Measurements from ENCODE around the gene NCLN.

The NCLN gene

DNA sequence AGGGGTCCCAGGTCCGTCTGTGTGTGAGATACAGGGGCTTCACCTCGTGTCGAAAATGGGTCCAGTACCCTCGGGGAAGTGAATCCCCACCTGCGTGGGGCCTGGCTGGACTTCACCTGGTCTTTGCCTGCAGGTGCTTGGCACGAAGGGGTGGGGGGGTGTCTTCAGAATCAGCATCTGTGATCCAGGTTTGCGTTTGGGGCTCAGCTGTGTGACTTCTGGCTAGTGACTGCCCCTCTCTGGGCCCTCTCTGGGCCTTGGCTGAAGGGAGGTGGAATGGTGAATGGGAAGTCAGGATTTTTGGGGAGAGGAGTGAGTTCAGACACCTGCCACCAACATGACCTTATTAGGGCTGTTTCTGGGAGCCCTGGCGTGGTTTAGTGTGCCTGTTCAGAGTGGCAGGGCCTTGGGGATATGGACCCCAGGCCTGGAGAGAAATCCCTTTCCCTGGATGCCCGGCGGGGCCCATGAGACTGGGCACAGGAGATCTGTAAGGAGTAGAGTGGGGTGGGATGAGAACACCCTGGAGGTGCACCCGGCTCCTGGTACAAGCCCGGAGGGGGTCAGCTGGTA lies 41.4 kb downstream of the NCLN start:
- TF ChIP-seq, protein P1, sequence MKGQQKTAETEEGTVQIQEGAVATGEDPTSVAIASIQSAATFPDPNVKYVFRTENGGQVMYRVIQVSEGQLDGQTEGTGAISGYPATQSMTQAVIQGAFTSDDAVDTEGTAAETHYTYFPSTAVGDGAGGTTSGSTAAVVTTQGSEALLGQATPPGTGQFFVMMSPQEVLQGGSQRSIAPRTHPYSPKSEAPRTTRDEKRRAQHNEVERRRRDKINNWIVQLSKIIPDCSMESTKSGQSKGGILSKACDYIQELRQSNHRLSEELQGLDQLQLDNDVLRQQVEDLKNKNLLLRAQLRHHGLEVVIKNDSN (IDR thresholded peaks at IDR 0.05), result no peak
- TF ChIP-seq ZBTB7A (IDR thresholded peaks at IDR 0.05; ENCODE audit: low read depth) (no peak), CEBPB (IDR thresholded peaks at IDR 0.05) (no peak), EP300 (IDR thresholded peaks at IDR 0.05; ENCODE audit: borderline replicate concordance) (no peak), YY1 (IDR thresholded peaks at IDR 0.05; ENCODE audit: low read depth) (no peak), TEAD4 (IDR thresholded peaks at IDR 0.05) (no peak), CREB1 (IDR thresholded peaks at IDR 0.05; ENCODE audit: low read depth) (no peak), NFIC (IDR thresholded peaks at IDR 0.05) (no peak), TAF1 (IDR thresholded peaks at IDR 0.05; ENCODE audit: low read depth) (no peak), FOXM1 (IDR thresholded peaks at IDR 0.05; ENCODE audit: borderline replicate concordance, low read depth) (no peak), EGR1 (IDR thresholded peaks at IDR 0.05) (no peak), RAD21 (IDR thresholded peaks at IDR 0.05; ENCODE audit: low read depth) (no peak)
- TF ChIP-seq, protein P2, sequence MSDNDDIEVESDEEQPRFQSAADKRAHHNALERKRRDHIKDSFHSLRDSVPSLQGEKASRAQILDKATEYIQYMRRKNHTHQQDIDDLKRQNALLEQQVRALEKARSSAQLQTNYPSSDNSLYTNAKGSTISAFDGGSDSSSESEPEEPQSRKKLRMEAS (IDR thresholded peaks at IDR 0.05), result no peak
- TF ChIP-seq, protein P3, sequence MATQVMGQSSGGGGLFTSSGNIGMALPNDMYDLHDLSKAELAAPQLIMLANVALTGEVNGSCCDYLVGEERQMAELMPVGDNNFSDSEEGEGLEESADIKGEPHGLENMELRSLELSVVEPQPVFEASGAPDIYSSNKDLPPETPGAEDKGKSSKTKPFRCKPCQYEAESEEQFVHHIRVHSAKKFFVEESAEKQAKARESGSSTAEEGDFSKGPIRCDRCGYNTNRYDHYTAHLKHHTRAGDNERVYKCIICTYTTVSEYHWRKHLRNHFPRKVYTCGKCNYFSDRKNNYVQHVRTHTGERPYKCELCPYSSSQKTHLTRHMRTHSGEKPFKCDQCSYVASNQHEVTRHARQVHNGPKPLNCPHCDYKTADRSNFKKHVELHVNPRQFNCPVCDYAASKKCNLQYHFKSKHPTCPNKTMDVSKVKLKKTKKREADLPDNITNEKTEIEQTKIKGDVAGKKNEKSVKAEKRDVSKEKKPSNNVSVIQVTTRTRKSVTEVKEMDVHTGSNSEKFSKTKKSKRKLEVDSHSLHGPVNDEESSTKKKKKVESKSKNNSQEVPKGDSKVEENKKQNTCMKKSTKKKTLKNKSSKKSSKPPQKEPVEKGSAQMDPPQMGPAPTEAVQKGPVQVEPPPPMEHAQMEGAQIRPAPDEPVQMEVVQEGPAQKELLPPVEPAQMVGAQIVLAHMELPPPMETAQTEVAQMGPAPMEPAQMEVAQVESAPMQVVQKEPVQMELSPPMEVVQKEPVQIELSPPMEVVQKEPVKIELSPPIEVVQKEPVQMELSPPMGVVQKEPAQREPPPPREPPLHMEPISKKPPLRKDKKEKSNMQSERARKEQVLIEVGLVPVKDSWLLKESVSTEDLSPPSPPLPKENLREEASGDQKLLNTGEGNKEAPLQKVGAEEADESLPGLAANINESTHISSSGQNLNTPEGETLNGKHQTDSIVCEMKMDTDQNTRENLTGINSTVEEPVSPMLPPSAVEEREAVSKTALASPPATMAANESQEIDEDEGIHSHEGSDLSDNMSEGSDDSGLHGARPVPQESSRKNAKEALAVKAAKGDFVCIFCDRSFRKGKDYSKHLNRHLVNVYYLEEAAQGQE (IDR thresholded peaks at IDR 0.05; ENCODE audit: low read depth), result no peak

DNA sequence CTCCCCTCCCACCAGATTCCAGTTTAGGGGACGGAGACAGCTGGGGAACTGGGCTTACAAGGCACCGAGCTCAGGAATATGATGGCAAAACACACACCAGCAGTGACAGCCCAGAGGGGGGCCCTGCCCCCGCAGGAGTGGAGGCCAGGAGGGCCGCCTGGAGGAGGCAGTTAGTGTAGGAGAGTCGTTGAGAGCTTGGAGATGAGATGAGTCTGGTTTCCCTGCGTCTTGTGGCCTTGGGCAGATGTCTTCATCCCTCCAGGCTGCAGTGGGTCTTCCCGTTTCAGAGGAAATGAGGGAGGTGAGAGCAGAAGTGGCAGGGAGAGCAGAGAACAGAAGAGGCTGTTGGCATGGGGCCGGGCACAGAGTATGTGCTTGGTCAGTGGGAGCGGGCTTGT lies 43.6 kb downstream of the NCLN start:
- TF ChIP-seq EP300 (IDR thresholded peaks at IDR 0.05; ENCODE audit: borderline replicate concordance) (no peak), FOXM1 (IDR thresholded peaks at IDR 0.05; ENCODE audit: borderline replicate concordance, low read depth) (no peak), TCF12 (IDR thresholded peaks at IDR 0.05; ENCODE audit: low read depth) (no peak), TAF1 (IDR thresholded peaks at IDR 0.05; ENCODE audit: low read depth) (no peak), CEBPB (IDR thresholded peaks at IDR 0.05) (no peak), RAD21 (IDR thresholded peaks at IDR 0.05; ENCODE audit: low read depth) (no peak)
- TF ChIP-seq, protein P3 (IDR thresholded peaks at IDR 0.05; ENCODE audit: low read depth), result no peak
- TF ChIP-seq, protein P2 (IDR thresholded peaks at IDR 0.05), result no peak

DNA sequence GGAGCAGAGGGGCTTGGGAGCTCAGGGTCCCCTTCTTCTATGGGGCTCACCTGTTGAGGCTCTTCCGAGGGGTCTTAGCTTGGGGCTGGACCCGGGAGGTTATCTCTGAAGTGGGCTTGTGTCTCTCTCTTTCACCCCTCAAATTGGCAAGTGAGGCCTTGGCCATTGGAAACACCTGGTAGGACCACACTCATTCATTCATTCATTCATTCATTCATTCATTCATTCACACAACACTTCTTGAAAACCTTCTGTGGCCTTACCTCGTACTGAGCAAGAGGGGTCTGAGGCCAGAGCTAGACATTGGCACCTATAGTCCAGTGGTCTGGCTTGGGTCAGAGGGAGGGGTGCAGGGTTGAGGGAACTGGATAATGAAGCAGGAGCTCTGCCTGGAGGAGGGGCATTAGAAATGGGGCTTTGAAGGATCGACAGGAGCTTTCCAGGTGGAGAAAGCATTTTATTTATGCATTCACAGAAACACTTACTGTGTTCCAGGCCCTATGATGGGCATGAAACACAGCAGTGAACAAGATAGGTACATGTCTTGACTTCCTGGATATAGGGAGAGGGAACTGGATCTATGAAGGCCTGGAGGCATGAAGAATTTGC lies 44.3 kb downstream of the NCLN start:
- TF ChIP-seq TAF1 (IDR thresholded peaks at IDR 0.05; ENCODE audit: low read depth) (no peak), EGR1 (IDR thresholded peaks at IDR 0.05) (no peak), EP300 (IDR thresholded peaks at IDR 0.05; ENCODE audit: borderline replicate concordance) (no peak), YY1 (IDR thresholded peaks at IDR 0.05; ENCODE audit: low read depth) (no peak), RAD21 (IDR thresholded peaks at IDR 0.05; ENCODE audit: low read depth) (no peak), TCF12 (IDR thresholded peaks at IDR 0.05; ENCODE audit: low read depth) (no peak), TEAD4 (IDR thresholded peaks at IDR 0.05) (no peak), CREB1 (IDR thresholded peaks at IDR 0.05; ENCODE audit: low read depth) (no peak), CEBPB (IDR thresholded peaks at IDR 0.05) (no peak)
- TF ChIP-seq, protein P3 (IDR thresholded peaks at IDR 0.05; ENCODE audit: low read depth), result no peak
- TF ChIP-seq, protein P2 (IDR thresholded peaks at IDR 0.05), result no peak

DNA sequence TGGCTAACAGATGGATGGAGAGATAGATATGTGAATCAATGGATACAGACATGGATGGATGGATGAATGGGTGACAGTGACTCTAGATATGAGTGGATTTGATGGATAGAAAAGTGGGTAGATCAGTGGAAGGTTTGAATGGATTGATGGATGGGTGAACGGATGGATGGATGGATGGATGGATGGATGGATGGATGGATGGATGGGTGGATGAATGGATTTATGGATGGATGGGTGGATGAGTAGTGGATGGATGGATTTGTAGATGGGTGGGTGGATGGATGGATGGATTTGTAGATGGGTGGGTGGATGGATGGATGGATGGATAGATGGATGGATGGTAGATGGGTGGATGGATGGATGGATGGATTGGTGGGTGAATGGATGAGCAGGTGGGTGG lies 45.6 kb downstream of the NCLN start:
- TF ChIP-seq EP300 (IDR thresholded peaks at IDR 0.05; ENCODE audit: borderline replicate concordance), result no peak
- TF ChIP-seq TEAD4 (IDR thresholded peaks at IDR 0.05), result no peak
- TF ChIP-seq, protein P1 (IDR thresholded peaks at IDR 0.05), result no peak
- no peak for TF ChIP-seq EGR1 (IDR thresholded peaks at IDR 0.05)
- TF ChIP-seq NFIC (IDR thresholded peaks at IDR 0.05), result no peak
- TF ChIP-seq TAF1 (IDR thresholded peaks at IDR 0.05; ENCODE audit: low read depth), result no peak
- TF ChIP-seq, protein P3 (IDR thresholded peaks at IDR 0.05; ENCODE audit: low read depth), result no peak
- no peak for TF ChIP-seq RAD21 (IDR thresholded peaks at IDR 0.05; ENCODE audit: low read depth)
- TF ChIP-seq, protein P2 (IDR thresholded peaks at IDR 0.05), result no peak

Measured in Ishikawa (cell line).